GM12878 (cell line): Measurements from ENCODE around the gene FNDC3B. TPM values are rescaled to one million over a fixed set of nuclear protein-coding genes. Genes with fewer than 3 reads are reported as not detected.
"Not testable (repeated sequence)": the region's sequence is repeated elsewhere in the genome, so short reads cannot be mapped to it uniquely, and the experiment has no call there.

Source experiments
- ATAC-seq: fragments of 200-7000 bp; cut with Tn5 transposase; 3 replicates; pipeline ENCODE4 v1.9.1; 2020; ENCODE audit warnings: mild to moderate bottlenecking, moderate library complexity
- BruUV-seq: library from RNA; stranded (reverse); fragments of 400-500 nt; replicated peaks from 2 replicates; lab custom pipeline; 2021; lab: Mats Ljungman, UMichigan
- CTCF ChIA-PET: fragments of 300-600 bp; sonication (Branson Sonifier 250); formaldehyde crosslinking; extraction: SDS; loops from one replicate; lab custom pipeline; 2021; ENCODE audit warnings: inconsistent platforms; lab: Yijun Ruan, JAX
- POLR2A ChIA-PET: fragments of 350-600 bp; formaldehyde crosslinking; extraction: SDS; loops from one replicate; lab custom pipeline; 2021; ENCODE audit warnings: inconsistent platforms; lab: Charles Lee
- RAD21 ChIA-PET: fragments of 300-600 bp; sonication (Branson Sonifier 250); formaldehyde crosslinking; loops from one replicate; lab custom pipeline; 2023; ENCODE audit warnings: antibody characterized with exemption; ENCODE audit not compliant: unreplicated experiment; lab: Charles Lee
- SMC1A ChIA-PET: fragments of 300-600 bp; sonication (Branson Sonifier 250); formaldehyde crosslinking; loops from one replicate; lab custom pipeline; 2023; ENCODE audit not compliant: unreplicated experiment, uncharacterized antibody; lab: Charles Lee
- DNase-seq: peaks from one replicate; pipeline ENCODE4 v3.0.0-alpha.2; 2011; ENCODE audit warnings: low read depth, low spot score
- FAIRE-seq: peaks from 3 replicates; lab custom pipeline; 2011; peaks lifted over from hg19 to GRCh38; lab: Jason Lieb, UNC
- H2AFZ ChIP-seq: 2 replicates; pipeline ENCODE4 v1.6.0; 2011; ENCODE audit warnings: low read depth, low read length, control low read depth; ENCODE audit not compliant: control insufficient read depth
- H3K27ac ChIP-seq: 2 replicates; pipeline ENCODE4 v1.5.1; 2011; ENCODE audit warnings: control low read depth; ENCODE audit not compliant: control insufficient read depth, insufficient read depth
- H3K27me3 ChIP-seq, 2 experiments: replicated peaks in 1 of 2; 2 replicates each; pipeline versions ENCODE4 v1.6.0 to v1.6.1; 2011; ENCODE audit warnings: low read length in 1 of 2; ENCODE audit not compliant: control insufficient read depth in 2 of 2, insufficient read depth in 2 of 2
- H3K36me3 ChIP-seq, 2 experiments: 2 replicates each; pipeline ENCODE4 v1.5.1; 2011; ENCODE audit warnings: low read length in 1 of 2; ENCODE audit not compliant: control insufficient read depth in 2 of 2, insufficient read depth in 2 of 2
- H3K4me1 ChIP-seq: 2 replicates; pipeline ENCODE4 v1.6.1; 2011; ENCODE audit warnings: mild to moderate bottlenecking, low read length, moderate library complexity, mixed read lengths; ENCODE audit not compliant: control insufficient read depth, insufficient read depth
- H3K4me2 ChIP-seq: 2 replicates; pipeline ENCODE4 v1.6.0; 2011; ENCODE audit warnings: control low read depth; ENCODE audit not compliant: control insufficient read depth, insufficient read depth
- H3K4me3 ChIP-seq: fragments of 200-600 bp; sonication (generic); 2 replicates; pipeline ENCODE4 v1.5.1; 2016
- H3K79me2 ChIP-seq: 2 replicates; pipeline ENCODE4 v1.6.0; 2011; ENCODE audit warnings: low read length; ENCODE audit not compliant: control insufficient read depth, insufficient read depth
- H3K9ac ChIP-seq: 2 replicates; pipeline ENCODE4 v1.8.0; 2011; ENCODE audit warnings: low read length, control low read depth, mixed read lengths; ENCODE audit not compliant: control insufficient read depth, insufficient read depth
- H3K9me3 ChIP-seq: replicated peaks from 3 replicates; pipeline ENCODE4 v1.5.1; 2011; ENCODE audit warnings: mild to moderate bottlenecking, low read length; ENCODE audit not compliant: control insufficient read depth, insufficient read depth
- H4K20me1 ChIP-seq: 2 replicates; pipeline ENCODE4 v1.6.0; 2011; ENCODE audit not compliant: control insufficient read depth, insufficient read depth
- ATF2 ChIP-seq: IDR thresholded peaks from 2 replicates; pipeline ENCODE4 v1.6.1; 2012; ENCODE audit warnings: low read length, inconsistent platforms
- ATF7 ChIP-seq: fragments of 450-650 bp; IDR thresholded peaks from 2 replicates; pipeline ENCODE4 v1.6.1; 2016; ENCODE audit warnings: low read depth, mild to moderate bottlenecking
- BHLHE40 ChIP-seq, 2 experiments: fragments of 450-650 bp in 1 of 2; IDR thresholded peaks; 2 replicates each; pipeline ENCODE4 v1.6.1; 2011 to 2017; ENCODE audit warnings: low read depth in 2 of 2, borderline replicate concordance in 1 of 2, improper control_type of control experiment in 1 of 2, low read length in 1 of 2, mild to moderate bottlenecking in 1 of 2
- CREM ChIP-seq: IDR thresholded peaks from 2 replicates; pipeline ENCODE4 v1.6.1; 2014; ENCODE audit warnings: antibody characterized with exemption, low read depth
- MYC ChIP-seq: IDR thresholded peaks from 2 replicates; pipeline ENCODE4 v1.6.1; 2011; ENCODE audit warnings: mild to moderate bottlenecking, low read length, moderate library complexity, inconsistent platforms; ENCODE audit not compliant: insufficient read depth, insufficient replicate concordance, insufficient read length, severe bottlenecking
- PAX8 ChIP-seq: fragments of 450-650 bp; IDR thresholded peaks from 2 replicates; pipeline ENCODE4 v1.6.1; 2017; ENCODE audit warnings: mild to moderate bottlenecking, moderate library complexity
- RAD21 ChIP-seq: IDR thresholded peaks from 2 replicates; pipeline ENCODE4 v1.6.1; 2011; ENCODE audit warnings: mild to moderate bottlenecking, low read depth, low read length, moderate library complexity; ENCODE audit not compliant: insufficient read depth
- WGBS: methylation state at CpG from one replicate; pipeline ENCODE4 v1.1.6; 2016; ENCODE audit warnings: low lambda C conversion rate; ENCODE audit not compliant: insufficient replicate concordance, insufficient coverage; ENCODE audit errors: missing lambda C conversion rate; 5-methylcytosine and 5-hydroxymethylcytosine counted together
- in situ Hi-C: fragments of 300-500 bp; cut with MboI; formaldehyde crosslinking; loops from 9 replicates; pipeline ENCODE4 v1.14.3; 2018; ENCODE audit warnings: mixed read lengths
- intact Hi-C: fragments of 100-400 bp; cut with micrococcal nuclease; formaldehyde crosslinking; loops from one replicate; pipeline ENCODE4 v1.14.2; 2022; ENCODE audit not compliant: unreplicated experiment
- polyA plus RNA-seq, 11 experiments: library from polyadenylated mRNA; depleted of rRNA in 4 of 11; unstranded in 6 of 11; stranded (reverse) in 5 of 11; fragments of >200 nt; fragmentation: Nextera tagmentation in 4 of 11; fragmentation: Illumina TruSeq in 1 of 11; extraction: Ambion mirVana in 4 of 11; extraction: Trizol in 1 of 11; gene quantifications; 1 replicate in 1 of 11; 2 replicates in 10 of 11; pipeline versions ENCODE4 v1.2.1 to v1.2.3, GENCODE V29; 2011 to 2016; ENCODE audit warnings: inconsistent platforms in 2 of 11, missing spikeins in 2 of 11, low read depth in 1 of 11
- total RNA-seq, 4 experiments: library from RNA; depleted of rRNA in 3 of 4; stranded (reverse); fragments of >200 nt in 3 of 4; fragmentation: Illumina TruSeq in 1 of 4; extraction: Trizol in 1 of 4; gene quantifications; 2 replicates each; pipeline versions ENCODE4 v1.2.1 to v1.2.3, GENCODE V29; 2013 to 2021

Gene FNDC3B
- total and polyA plus RNA-seq, 10 of the 15 experiments (the other 5 are each of a cell fraction or from before 2014, with no cell fraction given), result 7.9 to 35.0 (median 18.5) TPM

DNA sequence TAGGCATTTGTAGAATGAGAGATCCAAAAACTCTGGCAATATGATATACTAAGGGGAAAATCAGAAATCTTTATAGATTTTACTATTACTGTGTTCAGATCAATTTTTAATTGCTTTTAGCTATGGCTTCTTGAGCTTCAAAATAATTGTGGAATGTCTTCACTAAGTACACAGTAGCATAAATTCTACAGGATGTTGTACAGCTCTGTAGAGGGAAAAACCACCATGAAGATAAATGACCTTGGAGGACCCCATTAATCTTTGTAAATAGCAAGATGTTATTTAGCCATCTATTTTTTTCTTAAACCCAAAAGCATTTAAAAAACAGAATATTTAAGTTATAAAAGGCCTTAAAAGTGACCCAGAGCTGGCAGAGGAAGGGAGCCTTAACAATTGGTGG lies 43.9 kb upstream of the FNDC3B start (continued):
- TF ChIP-seq ATF7, result no peak

DNA sequence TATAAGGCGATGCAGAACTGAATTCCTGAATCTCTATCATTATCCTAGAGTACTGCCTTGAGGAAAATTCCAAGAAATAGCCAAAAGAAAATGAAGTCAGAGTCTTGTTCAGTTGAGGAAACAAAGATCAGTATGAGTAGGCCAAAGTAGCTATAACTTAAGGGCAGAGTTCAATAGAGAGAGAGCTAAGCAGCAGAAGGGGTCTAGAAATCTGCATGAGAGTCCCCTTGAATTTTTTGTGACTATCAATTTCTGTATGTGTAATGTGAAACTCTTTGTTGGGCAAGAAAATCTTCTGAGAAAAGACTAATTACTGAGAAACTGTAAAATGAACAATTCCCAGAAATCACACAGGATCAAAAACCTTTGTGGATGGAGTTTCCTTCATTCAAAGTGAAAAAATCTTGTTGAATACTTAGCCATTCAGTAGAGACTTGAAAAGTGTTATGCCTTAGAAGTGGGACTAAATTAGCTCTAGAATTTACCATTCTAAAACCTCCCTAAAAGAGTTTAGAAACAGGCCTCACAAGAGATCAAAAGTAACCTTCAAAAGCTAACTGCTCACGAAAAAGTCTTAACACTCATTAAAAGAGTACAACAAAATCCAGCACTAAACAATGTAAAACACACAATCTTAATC lies 43.1 kb upstream of the FNDC3B start:
- intact Hi-C loops, result no loop called here
- SMC1A ChIA-PET, result interaction anchor here (1.1 to 1.4 kb wide), 3 partner anchors 12 to 222 kb away, joined by 3 to 5 read pairs (median 3); no protein-coding TSS in a partner anchor

GRCh38 chr3:171998731-171999130 lies 40.6 kb upstream of the FNDC3B start:
- intact Hi-C loops, ATAC-seq, H4K20me1 ChIP-seq, H3K4me1 ChIP-seq, in situ Hi-C loops, H3K36me3 ChIP-seq, DNase-seq, H3K79me2 ChIP-seq, H3K27me3 ChIP-seq, H3K4me2 ChIP-seq, POLR2A ChIA-PET, SMC1A ChIA-PET, RAD21 ChIA-PET, H3K9me3 ChIP-seq, H3K4me3 ChIP-seq, FAIRE-seq, H2AFZ ChIP-seq, BruUV-seq, H3K9ac ChIP-seq, H3K27ac ChIP-seq: not testable (repeated sequence)
- CTCF ChIA-PET, result interaction anchor here (1.1 kb wide), 1 partner anchor 17 kb away, joined by 3 read pairs; no protein-coding TSS in a partner anchor
- WGBS, result 71% methylated on average over 15 of the region's 24 CpGs

More for the DNA sequence above, 43.1 kb upstream of the FNDC3B start:
- ChIA-PET CTCF (interaction anchor here (0.9 to 1.6 kb wide), 2 partner anchors 42 to 336 kb away, joined by 3 read pairs; no protein-coding TSS in a partner anchor), RAD21 (no interaction called here), POLR2A (no interaction called here)
- Histone ChIP-seq H3K79me2 (no peaks in the 10 kb centered on the region), H3K9me3 (no peaks in the 10 kb centered on the region), H4K20me1 (no peaks in the 10 kb centered on the region), H3K4me2 (no peak overlapping the region), H3K27ac (no peak overlapping the region), H3K36me3 (no peaks in the 10 kb centered on the region), H3K4me1 (no peaks in the 10 kb centered on the region), H2AFZ (no peak overlapping the region), H3K4me3 (no peak overlapping the region), H3K9ac (no peak overlapping the region), H3K27me3 (no peaks in the 10 kb centered on the region)
- DNase-seq (no peak), FAIRE-seq (no peak), ATAC-seq (no peak)
- WGBS, result 0% methylated on average over 2 of the region's 2 CpGs
- no TSS peak for BruUV-seq
- in situ Hi-C loops, result no loop called here
- TF ChIP-seq CREM, result no peak
- TF ChIP-seq ATF2, result no peak
- no peak for TF ChIP-seq BHLHE40 (IDR thresholded peaks at IDR 0.05; ENCODE audit: borderline replicate concordance in 1 of 2, low read depth in 2 of 2, low read length in 1 of 2)
- no peak for TF ChIP-seq RAD21
- TF ChIP-seq PAX8, result no peak
- no peak for TF ChIP-seq MYC
